Colonic mucosa (tissue), 4 donors: Measurements from ENCODE around the gene GAB2. TPM values are rescaled to one million over a fixed set of nuclear protein-coding genes. Genes with fewer than 3 reads are reported as not detected.

Source experiments
- DNase-seq: peaks from one replicate; pipeline ENCODE4 v3.0.0-alpha.2; 2020
- H3K27ac ChIP-seq: fragments of 200-600 bp; one replicate; pipeline ENCODE4 v1.8.0; 2021
- H3K27me3 ChIP-seq: fragments of 200-600 bp; one replicate; pipeline ENCODE4 v1.8.0; 2021
- H3K36me3 ChIP-seq: fragments of 200-600 bp; one replicate; pipeline ENCODE4 v1.8.0; 2021
- H3K4me1 ChIP-seq: fragments of 200-600 bp; one replicate; pipeline ENCODE4 v1.8.0; 2021; ENCODE audit warnings: mild to moderate bottlenecking
- H3K4me3 ChIP-seq: fragments of 200-600 bp; one replicate; pipeline ENCODE4 v1.8.0; 2021
- H3K9ac ChIP-seq, 2 donors: one replicate each; pipeline ENCODE4 v1.7.0; 2013; ENCODE audit warnings: control low read depth in 2 of 2, low read depth in 2 of 2, low read length in 2 of 2
- H3K9me3 ChIP-seq: fragments of 200-600 bp; one replicate; pipeline ENCODE4 v1.8.0; 2021
- CTCF ChIP-seq: fragments of 200-600 bp; IDR thresholded peaks from one replicate; pipeline ENCODE4 v1.8.0; 2022; ENCODE audit warnings: antibody characterized with exemption, mild to moderate bottlenecking
- intact Hi-C: fragments of 100-400 bp; cut with DNase I; formaldehyde crosslinking; loops from one replicate; pipeline ENCODE4 v1.14.1; 2022
- total RNA-seq, 2 donors: library from RNA; stranded (reverse); fragmentation: NEBNext Ultra II Directional in 1 of 2; extraction: Animal tissue kit (Norgen Biotek cat#: 25700) in 1 of 2; gene quantifications; one replicate each; pipeline ENCODE4 v1.2.1, GENCODE V29; 2021
- donor health status: healthy.
- donor health status: DM: no; HTN: no; CAD: no.
- donor health status: DM: no; HTN: no; CAD: no.

Gene GAB2
- total RNA-seq, 2 donors from 2014 or later = 20.0 to 21.1 TPM

DNA sequence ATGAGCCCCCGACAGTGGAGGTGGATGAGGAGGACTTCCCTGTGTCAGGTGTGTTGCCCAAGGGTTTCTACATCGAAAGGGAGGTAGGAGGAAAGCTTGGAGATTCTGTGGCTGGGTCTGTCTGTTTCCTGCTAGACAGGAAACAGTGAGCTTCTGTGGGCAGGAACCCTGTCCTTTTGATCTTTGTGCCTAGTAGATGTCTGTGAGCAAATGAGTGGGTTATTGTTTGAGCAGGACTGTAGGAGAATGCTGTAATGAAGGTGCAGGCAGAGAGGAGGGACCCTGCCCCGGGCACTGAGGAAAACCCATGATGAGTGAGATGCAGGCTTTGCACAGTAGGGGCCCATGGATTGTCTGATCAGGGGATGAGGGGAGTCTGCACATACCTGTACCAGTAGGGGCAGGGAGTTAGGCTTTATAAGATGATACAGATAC, 214.9 kb downstream of the GAB2 start:
- no peaks in the 10 kb centered on the region for H3K9me3 ChIP-seq
- no peak overlapping the region for H3K9ac ChIP-seq
- no peak for DNase-seq
- H3K4me3 ChIP-seq = no peak overlapping the region
- TF ChIP-seq CTCF = no peak
- no peaks in the 10 kb centered on the region for H3K27me3 ChIP-seq
- H3K36me3 ChIP-seq = no peaks in the 10 kb centered on the region
- no peaks in the 10 kb centered on the region for H3K4me1 ChIP-seq
- intact Hi-C loops = no loop called here
- H3K27ac ChIP-seq = no peak overlapping the region

GRCh38 chr11:78201096-78201818, 216.4 kb downstream of the GAB2 start:
- Histone ChIP-seq H3K4me3 (no peak overlapping the region), H3K4me1 (no peaks in the 10 kb centered on the region), H3K9ac (no peak overlapping the region), H3K9me3 (no peaks in the 10 kb centered on the region), H3K36me3 (no peaks in the 10 kb centered on the region), H3K27me3 (no peaks in the 10 kb centered on the region), H3K27ac (no peak overlapping the region)
- intact Hi-C loops = no loop called here
- DNase-seq = no peak
- TF ChIP-seq CTCF = no peak

GRCh38 chr11:78200553-78200952, 217.1 kb downstream of the GAB2 start:
- Histone ChIP-seq H3K4me1 (no peaks in the 10 kb centered on the region), H3K36me3 (no peaks in the 10 kb centered on the region), H3K27me3 (no peaks in the 10 kb centered on the region), H3K27ac (no peak overlapping the region), H3K4me3 (no peak overlapping the region), H3K9me3 (no peaks in the 10 kb centered on the region), H3K9ac (no peak overlapping the region)
- intact Hi-C loops = no loop called here
- no peak for TF ChIP-seq CTCF
- DNase-seq = no peak

DNA sequence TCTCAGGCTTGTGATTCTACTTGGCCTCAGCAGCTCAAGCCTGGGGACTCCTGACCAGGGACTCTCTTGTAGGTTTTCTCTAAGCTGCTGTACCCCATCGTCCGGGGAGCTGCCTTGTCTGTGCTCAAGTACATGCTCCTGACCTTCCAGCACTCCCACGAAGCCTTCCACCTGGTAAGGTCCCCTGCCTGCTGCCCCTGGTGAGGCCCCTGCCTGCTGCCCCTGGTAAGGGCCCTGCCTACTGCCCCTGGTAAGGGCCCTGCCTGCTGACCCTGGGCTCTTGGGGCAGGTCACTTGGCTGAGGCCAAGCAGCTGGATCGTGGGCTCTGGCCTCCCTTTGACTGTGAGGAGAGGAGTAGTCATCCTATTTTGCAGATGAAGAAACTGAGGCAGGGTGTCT, 217.6 kb downstream of the GAB2 start:
- TF ChIP-seq CTCF = no peak
- Histone ChIP-seq H3K27me3 (no peaks in the 10 kb centered on the region), H3K36me3 (no peaks in the 10 kb centered on the region), H3K4me3 (no peak overlapping the region), H3K9me3 (no peaks in the 10 kb centered on the region), H3K4me1 (no peaks in the 10 kb centered on the region), H3K27ac (no peak overlapping the region), H3K9ac (no peak overlapping the region)
- DNase-seq = no peak
- intact Hi-C loops = no loop called here

DNA sequence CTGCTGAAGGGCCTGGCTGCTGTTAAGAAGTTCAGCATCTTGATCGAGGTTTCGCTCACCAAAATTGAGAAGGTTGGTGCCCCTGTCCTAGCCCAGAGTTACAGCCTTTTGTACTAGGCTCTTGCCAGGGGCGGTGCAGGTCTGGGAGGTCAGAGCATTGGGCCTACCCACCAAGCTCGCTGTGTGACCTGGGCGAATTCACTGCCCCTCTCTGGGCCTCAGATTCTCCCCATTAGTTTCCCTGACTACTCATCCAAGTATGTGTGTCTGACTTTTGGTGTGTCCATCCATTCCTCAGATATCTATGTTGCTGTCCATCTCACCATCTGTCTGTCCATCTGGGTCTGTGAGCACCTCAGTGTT, 218.0 kb downstream of the GAB2 start:
- no peak overlapping the region for H3K27ac ChIP-seq
- TF ChIP-seq CTCF = no peak
- H3K9ac ChIP-seq = no peak overlapping the region
- no peak overlapping the region for H3K4me3 ChIP-seq
- no peak for DNase-seq
- no peaks in the 10 kb centered on the region for H3K9me3 ChIP-seq
- no peaks in the 10 kb centered on the region for H3K4me1 ChIP-seq
- no peaks in the 10 kb centered on the region for H3K36me3 ChIP-seq
- intact Hi-C loops = no loop called here
- H3K27me3 ChIP-seq = no peaks in the 10 kb centered on the region
